HepG2 (cell line): ENCODE data around the gene MYBPC2. TPM values are rescaled to one million over a fixed set of nuclear protein-coding genes. Genes with fewer than 3 reads are reported as not detected.

Experiments used
- ATF1 ChIP-seq: IDR thresholded peaks from 2 replicates; pipeline ENCODE4 v1.6.1; 2016; ENCODE audit warnings: mild to moderate bottlenecking, control low read depth
- MEIS2 ChIP-seq: sonication (generic); formaldehyde crosslinking; IDR thresholded peaks from 2 replicates; pipeline ENCODE4 v1.9.0; 2021; ENCODE audit warnings: mild to moderate bottlenecking, missing genetic modification reagents
- PHF21A ChIP-seq: sonication (generic); formaldehyde crosslinking; IDR thresholded peaks from 2 replicates; pipeline ENCODE4 v1.5.0; 2020; ENCODE audit warnings: mild to moderate bottlenecking, missing genetic modification reagents
- RFX1 ChIP-seq: fragments of 450-650 bp; IDR thresholded peaks from 2 replicates; pipeline ENCODE4 v1.6.1; 2017
- SMAD3 ChIP-seq: sonication (generic); formaldehyde crosslinking; IDR thresholded peaks from 2 replicates; pipeline ENCODE4 v1.4.0; 2020; ENCODE audit warnings: missing genetic modification reagents
- SOX6 ChIP-seq, 2 experiments: fragments of 450-650 bp in 1 of 2; sonication (generic) in 1 of 2; formaldehyde crosslinking in 1 of 2; IDR thresholded peaks; 2 replicates each; pipeline versions ENCODE4 v1.4.0 to v1.6.1; 2017 to 2020; ENCODE audit warnings: antibody characterized with exemption in 1 of 2, mild to moderate bottlenecking in 1 of 2, missing genetic modification reagents in 1 of 2
- STAT6 ChIP-seq: sonication (generic); formaldehyde crosslinking; IDR thresholded peaks from 2 replicates; pipeline ENCODE4 v1.4.0; 2020; ENCODE audit warnings: missing genetic modification reagents, mild to moderate bottlenecking, borderline replicate concordance
- ZBTB39 ChIP-seq: sonication (generic); formaldehyde crosslinking; IDR thresholded peaks from 2 replicates; pipeline ENCODE4 v1.5.0; 2020; ENCODE audit warnings: missing genetic modification reagents
- ZC3H13 ChIP-seq: sonication (generic); formaldehyde crosslinking; IDR thresholded peaks from 2 replicates; pipeline ENCODE4 v1.8.1; 2023; ENCODE audit warnings: mild to moderate bottlenecking, missing genetic modification reagents, moderate library complexity
- ZNF143 ChIP-seq: sonication (generic); formaldehyde crosslinking; IDR thresholded peaks from 2 replicates; pipeline ENCODE4 v1.4.0; 2020; ENCODE audit warnings: missing genetic modification reagents
- ZNF337 ChIP-seq: sonication (generic); formaldehyde crosslinking; IDR thresholded peaks from 2 replicates; pipeline ENCODE4 v1.5.1; 2020; ENCODE audit warnings: missing genetic modification reagents, low read depth, mild to moderate bottlenecking, borderline replicate concordance
- ZNF772 ChIP-seq: sonication (generic); formaldehyde crosslinking; IDR thresholded peaks from 2 replicates; pipeline ENCODE4 v1.5.0; 2020; ENCODE audit warnings: mild to moderate bottlenecking, missing genetic modification reagents
- ZSCAN30 ChIP-seq: sonication (generic); formaldehyde crosslinking; IDR thresholded peaks from 2 replicates; pipeline ENCODE4 v1.5.0; 2020; ENCODE audit warnings: mild to moderate bottlenecking, missing genetic modification reagents
- polyA plus RNA-seq, 8 experiments: library from polyadenylated mRNA; depleted of rRNA in 3 of 8; stranded (reverse) in 7 of 8; unstranded in 1 of 8; fragments of >200 nt; fragmentation: Illumina TruSeq in 4 of 8; extraction: Trizol in 4 of 8; gene quantifications; 2 replicates each; pipeline versions ENCODE4 v1.2.1 to v1.2.3, GENCODE V29; 2011 to 2016; ENCODE audit warnings: low read depth in 4 of 8, missing spikeins in 1 of 8, mixed read lengths in 1 of 8; ENCODE audit not compliant: insufficient read depth in 1 of 8
- total RNA-seq, 5 experiments: library from RNA; depleted of rRNA; stranded (reverse); fragments of >200 nt; fragmentation: Illumina TruSeq; extraction: Trizol; gene quantifications; 2 replicates each; pipeline ENCODE4 v1.2.3, GENCODE V29; 2016; ENCODE audit warnings: low read depth in 1 of 5
- TF ChIP-seq, protein P1 (sequence below): sonication (generic); formaldehyde crosslinking; IDR thresholded peaks from 2 replicates; pipeline ENCODE4 v1.4.0; 2020; ENCODE audit warnings: missing genetic modification reagents
- TF ChIP-seq, protein P2 (sequence below), 2 experiments: sonication (generic) in 1 of 2; formaldehyde crosslinking in 1 of 2; IDR thresholded peaks; 2 replicates each; pipeline versions ENCODE4 v1.5.1 to v1.6.1; 2011 to 2020; ENCODE audit warnings: borderline replicate concordance in 1 of 2, low read depth in 1 of 2, low read length in 1 of 2, mild to moderate bottlenecking in 1 of 2, missing genetic modification reagents in 1 of 2, moderate library complexity in 1 of 2
- TF ChIP-seq, protein P3 (sequence below): sonication (generic); formaldehyde crosslinking; IDR thresholded peaks from 2 replicates; pipeline ENCODE4 v1.4.0; 2020; ENCODE audit warnings: missing genetic modification reagents

MYBPC2 gene
- total and polyA plus RNA-seq, 2 of the 13 experiments (the other 11 are each of a cell fraction or from before 2014, with no cell fraction given): not detected

DNA sequence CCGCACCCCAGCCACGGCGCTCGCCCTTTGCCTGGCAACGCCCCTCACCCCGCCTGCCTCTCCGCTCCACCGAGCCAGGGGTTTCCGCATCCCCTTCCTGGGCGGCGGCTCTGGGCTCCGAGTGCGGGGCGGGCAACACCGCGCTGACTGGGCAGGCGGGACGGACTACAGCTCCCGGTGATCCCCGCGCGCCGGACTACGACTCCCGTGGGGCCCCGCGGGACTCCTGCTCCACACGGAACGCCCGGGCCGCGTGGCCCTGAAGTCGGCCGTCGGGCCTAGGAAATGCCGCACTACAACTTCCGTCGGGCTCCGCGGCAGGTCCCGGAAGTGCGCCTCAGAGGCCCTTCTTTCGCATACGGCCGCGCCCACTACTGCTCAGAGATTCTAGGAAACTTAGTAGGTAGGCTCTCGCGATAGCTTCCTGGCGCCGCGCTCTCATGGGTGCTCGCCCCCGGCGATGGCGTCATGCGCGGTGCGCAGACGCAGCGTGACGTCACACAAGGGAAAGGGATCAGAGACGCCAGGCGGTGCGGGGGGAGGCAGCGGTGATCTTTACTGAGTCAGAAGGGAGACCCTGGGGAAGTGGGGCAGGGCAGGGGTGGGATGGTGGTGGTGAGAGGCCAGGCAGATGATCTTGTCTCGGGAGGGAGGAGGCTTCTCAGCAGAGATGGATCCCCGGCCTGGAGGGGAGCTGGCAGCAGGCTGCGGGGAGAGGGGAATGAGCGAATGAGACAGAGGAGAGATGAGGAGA is 78.6 kb downstream of the MYBPC2 start, which contains the start of gene JOSD2 (continued):
- TF ChIP-seq ZBTB39 (no peak), PHF21A (0 out of 2 replicates have a peak, but pooled peaks have one; percentile 39), MEIS2 (CRISPR knock-in tag) (no peak), ZNF337 (CRISPR knock-in tag) (no peak), ZNF143 (CRISPR knock-in tag) (peak; percentile 95), ZC3H13 (CRISPR knock-in tag) (0 out of 2 replicates have a peak, but pooled peaks have one; percentile 54), ZSCAN30 (CRISPR knock-in tag) (no peak), ATF1 (CRISPR knock-in tag) (peak; percentile 95), ZNF772 (CRISPR knock-in tag) (no peak), SMAD3 (CRISPR knock-in tag) (no peak), RFX1 (no peak; the same call in 1 of the 2 replicates), SOX6 (IDR thresholded peaks at IDR 0.05) (no peak), SOX6 (CRISPR knock-in tag; IDR thresholded peaks at IDR 0.05) (peak; percentile 51; the same call in 1 of the 2 replicates), STAT6 (CRISPR knock-in tag) (no peak)
- TF ChIP-seq, protein P1, sequence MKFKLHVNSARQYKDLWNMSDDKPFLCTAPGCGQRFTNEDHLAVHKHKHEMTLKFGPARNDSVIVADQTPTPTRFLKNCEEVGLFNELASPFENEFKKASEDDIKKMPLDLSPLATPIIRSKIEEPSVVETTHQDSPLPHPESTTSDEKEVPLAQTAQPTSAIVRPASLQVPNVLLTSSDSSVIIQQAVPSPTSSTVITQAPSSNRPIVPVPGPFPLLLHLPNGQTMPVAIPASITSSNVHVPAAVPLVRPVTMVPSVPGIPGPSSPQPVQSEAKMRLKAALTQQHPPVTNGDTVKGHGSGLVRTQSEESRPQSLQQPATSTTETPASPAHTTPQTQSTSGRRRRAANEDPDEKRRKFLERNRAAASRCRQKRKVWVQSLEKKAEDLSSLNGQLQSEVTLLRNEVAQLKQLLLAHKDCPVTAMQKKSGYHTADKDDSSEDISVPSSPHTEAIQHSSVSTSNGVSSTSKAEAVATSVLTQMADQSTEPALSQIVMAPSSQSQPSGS (CRISPR knock-in tag): 0 out of 2 replicates have a peak, but pooled peaks have one; percentile 43
- TF ChIP-seq, protein P2, sequence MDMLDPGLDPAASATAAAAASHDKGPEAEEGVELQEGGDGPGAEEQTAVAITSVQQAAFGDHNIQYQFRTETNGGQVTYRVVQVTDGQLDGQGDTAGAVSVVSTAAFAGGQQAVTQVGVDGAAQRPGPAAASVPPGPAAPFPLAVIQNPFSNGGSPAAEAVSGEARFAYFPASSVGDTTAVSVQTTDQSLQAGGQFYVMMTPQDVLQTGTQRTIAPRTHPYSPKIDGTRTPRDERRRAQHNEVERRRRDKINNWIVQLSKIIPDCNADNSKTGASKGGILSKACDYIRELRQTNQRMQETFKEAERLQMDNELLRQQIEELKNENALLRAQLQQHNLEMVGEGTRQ (IDR thresholded peaks at IDR 0.05; ENCODE audit: low read depth, low read length): no peak
- TF ChIP-seq, protein P2 (CRISPR knock-in tag; IDR thresholded peaks at IDR 0.05; ENCODE audit: borderline replicate concordance): 0 out of 2 replicates have a peak, but pooled peaks have one; percentile 49
- TF ChIP-seq, protein P3, sequence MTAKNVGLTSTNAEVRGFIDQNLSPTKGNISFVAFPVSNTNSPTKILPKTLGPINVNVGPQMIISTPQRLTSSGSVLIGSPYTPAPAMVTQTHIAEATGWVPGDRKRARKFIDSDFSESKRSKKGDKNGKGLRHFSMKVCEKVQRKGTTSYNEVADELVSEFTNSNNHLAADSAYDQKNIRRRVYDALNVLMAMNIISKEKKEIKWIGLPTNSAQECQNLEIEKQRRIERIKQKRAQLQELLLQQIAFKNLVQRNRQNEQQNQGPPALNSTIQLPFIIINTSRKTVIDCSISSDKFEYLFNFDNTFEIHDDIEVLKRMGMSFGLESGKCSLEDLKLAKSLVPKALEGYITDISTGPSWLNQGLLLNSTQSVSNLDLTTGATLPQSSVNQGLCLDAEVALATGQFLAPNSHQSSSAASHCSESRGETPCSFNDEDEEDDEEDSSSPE (CRISPR knock-in tag): 0 out of 2 replicates have a peak, but pooled peaks have one; percentile 26
